Stimulated activated CD4-positive, alpha-beta T cell treated with anti-CD3 and anti-CD28 coated beads, Interleukin-15, amount 100 ng/mL, for 24 hours (primary cell): ENCODE measurements around the gene SLC7A6OS.

ENCODE experiments used
- DNase-seq: peaks from one replicate; pipeline ENCODE4 v3.0.0-alpha.2; 2020

Gene SLC7A6OS

GRCh38 chr16:68343137-68343536 lies 32.4 kb upstream of the SLC7A6OS start:
- no peak for DNase-seq

GRCh38 chr16:68342620-68343019 lies 31.9 kb upstream of the SLC7A6OS start:
- no peak for DNase-seq

DNA sequence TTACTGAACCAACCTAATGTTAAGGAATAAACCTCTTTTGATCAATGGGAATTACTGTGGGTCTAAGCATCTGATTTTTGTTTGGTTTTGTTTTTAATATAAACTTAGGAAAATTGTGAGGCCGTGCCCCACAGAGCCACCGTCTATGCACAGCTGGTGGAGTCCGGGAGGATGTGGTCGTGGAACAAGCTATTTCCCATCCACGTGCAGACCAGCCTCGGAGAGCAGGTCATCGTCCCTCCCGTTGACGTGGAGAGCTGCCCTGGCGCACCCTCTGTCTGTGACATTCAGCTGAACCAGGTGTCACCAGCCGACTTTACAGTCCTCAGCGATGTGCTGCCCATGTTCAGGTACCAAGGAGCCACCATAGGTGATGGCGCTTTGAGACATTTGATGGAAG lies 28.5 kb upstream of the SLC7A6OS start:
- no peak for DNase-seq

- DNase-seq: no peak
These were observed 27.8 kb upstream of the SLC7A6OS start for GRCh38 chr16:68338326-68339119.

GRCh38 chr16:68335175-68335574 lies 24.4 kb upstream of the SLC7A6OS start:
- DNase-seq: no peak

- DNase-seq: no peak
These were observed 21.8 kb upstream of the SLC7A6OS start for GRCh38 chr16:68332411-68333121.

DNA sequence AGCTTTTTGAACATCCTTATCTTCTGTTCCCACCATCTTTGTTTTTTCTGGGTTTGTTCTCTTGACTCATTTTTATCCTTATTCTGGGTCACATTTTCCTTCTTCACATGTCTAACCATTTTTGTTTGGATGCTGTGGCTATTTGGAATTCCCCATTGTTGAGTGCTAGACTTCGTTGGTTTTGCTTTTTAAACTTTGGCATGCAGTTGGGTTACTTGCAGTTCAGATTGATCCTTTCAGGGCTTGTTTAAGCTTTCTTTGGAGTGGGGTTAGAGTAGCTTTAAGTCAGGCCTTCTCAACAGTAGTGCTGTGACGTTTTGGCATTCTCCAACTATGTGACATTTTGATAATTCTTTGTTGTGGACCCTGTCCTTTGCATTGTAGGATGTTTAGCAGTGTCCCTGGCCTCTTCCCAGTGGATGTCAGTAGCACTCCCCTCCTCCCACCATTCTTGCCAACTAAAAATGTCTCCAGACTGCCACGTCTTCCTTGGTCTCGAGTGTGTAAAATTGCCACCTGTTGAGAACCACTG lies 21.2 kb upstream of the SLC7A6OS start:
- DNase-seq: no peak

GRCh38 chr16:68328860-68329390 lies 18.2 kb upstream of the SLC7A6OS start:
- no peak for DNase-seq

DNA sequence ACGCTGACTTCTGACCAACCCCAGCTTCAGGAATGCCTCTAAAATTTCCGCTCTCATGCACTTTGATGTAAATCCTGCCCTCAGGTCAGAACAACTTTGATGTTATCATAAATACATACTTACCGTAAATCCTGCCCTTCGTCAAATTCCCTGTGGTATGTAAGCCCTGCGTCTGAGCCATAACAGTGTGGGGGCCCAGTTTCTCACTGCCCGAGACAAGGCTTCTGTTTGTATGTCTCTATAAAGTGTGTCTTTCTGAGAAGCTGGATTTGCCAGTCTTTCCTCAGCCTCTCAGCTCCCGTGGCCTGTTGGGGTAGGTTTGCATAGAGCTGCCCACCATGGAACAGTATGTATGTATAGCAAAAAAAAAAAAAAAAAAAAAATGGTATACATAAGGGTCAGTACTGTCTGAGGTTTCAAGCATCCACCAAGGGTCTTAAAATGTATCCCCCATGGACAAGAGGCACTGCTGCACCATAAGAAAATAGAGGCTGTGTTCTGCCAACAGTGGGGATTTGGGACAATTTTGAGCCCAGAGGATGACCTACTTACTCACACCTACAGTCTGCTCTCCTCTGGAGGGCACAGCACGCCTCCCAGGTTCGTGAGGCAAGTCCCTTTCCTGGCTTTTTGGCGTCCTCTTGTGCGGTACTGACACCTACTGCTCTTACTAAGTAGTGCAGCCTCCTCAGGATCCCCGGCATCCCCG lies 17.6 kb upstream of the SLC7A6OS start:
- DNase-seq: peak; percentile 82

DNA sequence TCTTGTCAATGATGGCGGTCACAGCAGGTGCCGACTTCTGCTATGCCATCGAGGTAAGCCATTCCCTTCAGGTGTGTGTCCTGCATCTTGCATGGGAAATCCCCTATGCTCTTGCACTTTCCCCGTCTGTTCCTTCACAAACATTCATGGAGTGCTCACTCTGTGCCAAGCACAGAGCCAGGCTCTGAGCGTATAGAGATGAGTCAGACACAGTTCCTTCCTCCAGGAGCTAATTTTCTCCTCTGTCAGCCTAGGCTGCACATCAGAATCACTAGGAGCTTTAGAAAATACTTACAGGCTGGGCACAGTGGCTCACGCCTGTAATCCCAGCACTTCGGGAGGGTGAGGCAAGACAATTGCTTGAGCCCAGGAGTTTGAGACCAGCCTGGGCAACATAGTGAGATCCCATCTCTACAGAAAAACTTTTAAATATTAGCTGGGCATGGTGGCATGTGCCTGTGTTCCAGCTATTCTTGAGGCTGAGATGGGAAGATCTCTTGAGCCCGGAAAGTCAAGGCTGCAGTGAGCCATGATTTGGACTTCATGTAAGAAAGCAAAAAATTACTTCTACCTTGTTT lies 14.1 kb upstream of the SLC7A6OS start:
- no peak for DNase-seq

DNA sequence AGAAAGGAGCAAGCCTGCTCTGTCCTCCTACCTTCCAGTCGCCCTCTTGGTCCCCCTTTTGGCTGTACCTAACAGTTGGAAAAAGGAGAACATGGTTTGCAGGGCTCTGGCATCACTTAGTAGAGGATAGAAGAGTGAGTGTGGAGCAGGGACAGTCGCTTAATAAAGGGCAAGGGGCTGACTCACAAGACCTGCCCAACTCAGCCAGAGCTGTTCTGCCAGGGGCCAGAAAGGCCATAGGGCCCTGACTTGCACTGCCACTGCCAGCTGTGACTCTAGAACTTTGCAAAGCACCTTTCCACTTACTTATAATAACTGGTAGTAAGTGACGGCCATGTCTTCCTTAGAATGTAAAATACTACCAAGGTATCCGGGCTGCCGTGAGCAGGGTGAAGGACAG lies 13.6 kb upstream of the SLC7A6OS start:
- no peak for DNase-seq

DNA sequence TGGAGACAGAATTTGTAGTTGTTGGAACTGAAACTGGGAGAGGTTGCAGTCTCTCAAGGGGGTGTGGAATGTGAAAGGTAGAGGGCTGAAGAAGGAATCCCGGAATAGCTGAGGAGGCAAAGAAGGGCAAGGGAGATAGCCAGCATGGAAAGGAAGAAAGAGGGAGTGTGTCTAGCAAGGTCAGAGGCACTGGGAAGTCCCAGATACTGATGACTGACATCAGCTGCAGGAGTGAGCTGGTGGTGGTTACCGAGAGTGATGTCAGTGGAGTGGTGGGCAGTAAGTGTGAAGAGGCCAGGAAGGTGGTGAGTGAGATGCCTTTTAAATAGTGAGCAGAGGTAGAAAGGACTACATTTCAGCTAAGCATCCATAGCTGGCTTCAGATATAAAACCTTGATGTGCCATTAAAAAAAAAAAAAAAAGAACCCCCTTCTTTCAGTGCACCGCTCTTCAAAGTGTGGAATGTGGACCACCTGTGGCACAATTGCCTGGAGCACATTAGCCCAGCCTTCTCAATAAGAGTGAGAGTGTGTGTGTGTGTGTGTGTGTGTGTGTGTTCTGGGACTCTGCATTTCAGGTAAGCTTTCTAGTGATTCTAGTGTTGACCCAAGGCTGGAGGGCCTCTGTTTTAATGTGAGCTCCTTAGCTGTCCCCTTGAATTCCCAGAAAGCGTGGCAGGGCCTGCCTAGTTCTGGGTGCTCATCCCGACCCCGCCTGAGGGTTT lies 8.6 kb upstream of the SLC7A6OS start:
- peak; percentile 61 for DNase-seq

DNA sequence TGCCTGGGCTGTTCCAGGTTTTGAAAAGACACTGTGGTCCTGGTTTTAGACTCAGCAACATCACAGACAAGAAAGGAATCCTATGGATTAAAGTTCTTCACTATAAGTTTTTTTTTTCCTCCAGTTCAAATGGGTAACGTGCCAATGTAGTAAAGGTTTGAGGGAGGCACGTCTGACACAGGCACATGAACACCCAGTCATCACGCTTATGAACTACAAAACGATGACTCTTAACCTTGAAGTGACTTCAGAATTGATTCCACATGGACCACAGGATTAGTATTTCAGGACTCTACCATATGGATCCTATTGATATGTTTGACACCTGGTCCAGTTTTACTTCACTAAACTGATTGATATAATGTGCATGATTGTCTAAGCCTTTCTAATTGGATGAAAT lies 2.4 kb upstream of the SLC7A6OS start:
- DNase-seq: no peak

DNA sequence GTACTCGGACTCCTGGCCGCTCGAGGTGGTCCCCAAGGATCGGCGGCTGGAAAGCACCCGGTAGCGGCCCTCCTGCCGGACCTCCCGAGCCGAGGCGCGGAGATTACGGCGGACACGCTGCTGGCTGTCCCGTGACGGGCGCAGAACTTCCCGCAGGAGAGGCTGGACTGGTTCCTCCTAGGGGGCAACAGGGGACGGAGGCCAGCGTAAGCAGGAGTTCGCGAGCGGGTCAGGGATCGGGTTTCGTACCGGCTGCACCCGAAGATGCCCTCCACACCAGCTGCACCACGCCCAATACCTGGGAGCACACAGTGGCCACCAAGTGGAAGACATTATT lies 341 bp downstream of the SLC7A6OS start:
- DNase-seq: no peak

DNA sequence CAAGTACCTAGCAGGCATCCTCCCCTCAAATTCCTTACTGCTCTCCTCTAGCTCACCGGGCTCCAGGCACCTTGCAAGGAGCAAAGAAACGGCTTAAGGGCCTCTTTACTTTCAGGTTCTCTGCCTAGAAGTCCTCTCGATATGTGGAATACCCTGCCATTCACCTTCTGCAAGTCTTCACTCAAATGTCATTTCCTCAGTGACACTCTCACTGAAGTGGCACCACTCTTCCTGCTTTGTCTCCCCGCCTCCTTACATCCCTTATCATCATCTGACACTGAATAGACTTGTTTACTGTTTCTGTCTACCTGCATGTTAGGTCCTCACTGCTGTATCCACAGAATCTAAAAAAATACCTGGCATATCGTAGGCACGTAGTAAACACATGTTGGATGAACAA lies 947 bp downstream of the SLC7A6OS start:
- no peak for DNase-seq

DNA sequence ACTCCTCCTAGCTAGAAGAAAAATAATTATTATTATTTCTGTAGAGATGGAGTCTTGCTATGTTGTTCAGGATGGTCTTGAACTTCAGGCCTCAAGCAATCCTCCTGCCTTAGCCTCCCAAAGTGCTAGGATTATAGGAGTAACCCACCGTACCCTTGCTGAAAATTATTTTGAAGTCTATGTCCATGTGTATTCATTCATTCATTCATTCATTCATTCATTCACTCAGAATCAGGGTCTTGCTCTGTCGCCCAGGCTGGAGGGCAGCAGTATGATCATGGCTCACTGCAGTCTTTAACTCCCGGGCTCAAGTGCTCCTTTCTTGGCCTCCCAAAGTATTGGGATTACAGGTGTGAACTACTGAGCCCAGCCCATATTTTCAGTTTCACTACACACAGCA lies 4.1 kb downstream of the SLC7A6OS start:
- DNase-seq: no peak

- DNase-seq: no peak
These were observed 9.8 kb downstream of the SLC7A6OS start for GRCh38 chr16:68300734-68301459.

GRCh38 chr16:68299571-68300453 lies 10.9 kb downstream of the SLC7A6OS start:
- DNase-seq: no peak

- DNase-seq: no peak
These were observed 11.7 kb downstream of the SLC7A6OS start for GRCh38 chr16:68298907-68299561.

GRCh38 chr16:68298312-68298711 lies 12.4 kb downstream of the SLC7A6OS start:
- no peak for DNase-seq
